Measurements from ENCODE around the gene DDX23.
"Not testable (repeated sequence)": the region's sequence is repeated elsewhere in the genome, so short reads cannot be mapped to it uniquely, and the experiment has no call there.

Gene DDX23

DNA sequence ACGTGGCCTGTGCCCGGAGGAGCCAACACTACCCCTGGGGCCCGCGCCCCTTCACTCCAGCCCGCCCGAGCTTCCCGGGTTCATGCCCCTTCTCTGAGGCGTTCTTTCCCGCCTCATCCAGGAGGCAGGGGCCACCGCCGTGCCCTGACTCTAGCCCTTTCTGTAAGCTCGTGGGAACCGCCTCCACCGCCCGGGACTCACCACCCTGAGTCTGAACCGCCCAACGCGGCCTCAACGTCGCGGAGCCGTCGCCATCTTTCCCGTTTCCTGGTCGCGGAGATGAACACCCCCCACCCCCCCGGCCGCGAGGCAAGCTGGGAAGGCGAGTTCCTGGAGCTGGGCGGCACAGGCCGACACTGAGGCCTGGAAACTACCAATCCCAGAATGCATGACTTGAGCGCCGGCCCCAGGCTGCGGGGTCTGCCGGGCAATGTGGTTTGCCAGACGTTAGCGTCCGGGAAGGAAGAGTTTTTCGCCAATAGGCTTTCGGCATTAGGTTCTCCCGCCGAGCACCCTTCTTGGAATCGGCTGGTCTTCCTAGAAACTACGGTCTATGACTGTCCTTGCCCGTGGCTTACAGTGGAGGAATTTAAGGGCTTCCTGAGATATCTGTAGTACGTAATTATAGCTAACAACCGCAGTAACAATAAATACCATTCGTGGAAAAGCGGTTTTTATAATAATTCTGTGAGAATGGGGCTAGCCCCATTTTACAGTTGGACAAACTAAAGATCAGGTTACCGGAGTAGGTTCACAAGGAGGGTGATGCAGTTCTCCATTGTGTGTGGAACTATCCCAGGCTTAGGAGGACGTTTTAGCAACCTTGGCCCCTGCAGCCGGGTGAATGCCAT is at the start of gene DDX23:
Gene DDX23, minus strand, starts transcription at position 281 of the 851 bp plus-strand sequence. CDS start 6,381 bp downstream, outside the sequence.
- DNase-seq (ENCODE audit: low read depth in 3 of 3, low spot score in 1 of 3), result peak; percentile 73 to 80 (median 78)

DNA sequence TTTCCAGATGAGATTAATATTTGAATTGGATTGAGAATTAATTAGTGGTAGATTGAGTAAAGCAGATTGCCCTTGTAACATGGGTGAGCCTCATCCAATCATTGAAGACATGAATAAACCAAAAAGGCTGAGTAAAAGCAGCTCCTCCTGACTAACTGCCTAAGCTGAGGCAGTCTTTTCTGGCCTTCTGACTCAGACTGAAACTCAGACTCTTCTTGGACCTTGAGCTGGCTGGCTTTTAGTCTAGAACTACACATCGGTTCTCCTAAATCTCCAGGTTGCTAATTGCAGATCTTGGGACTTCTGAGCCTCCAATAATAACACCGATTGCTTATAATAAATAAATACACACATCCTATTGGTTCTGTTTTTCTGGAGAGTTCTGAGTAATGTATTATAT is 49.3 kb upstream of the DDX23 start:
- DNase-seq (ENCODE audit: low read depth in 3 of 3, low spot score in 1 of 3), result no peak

DNA sequence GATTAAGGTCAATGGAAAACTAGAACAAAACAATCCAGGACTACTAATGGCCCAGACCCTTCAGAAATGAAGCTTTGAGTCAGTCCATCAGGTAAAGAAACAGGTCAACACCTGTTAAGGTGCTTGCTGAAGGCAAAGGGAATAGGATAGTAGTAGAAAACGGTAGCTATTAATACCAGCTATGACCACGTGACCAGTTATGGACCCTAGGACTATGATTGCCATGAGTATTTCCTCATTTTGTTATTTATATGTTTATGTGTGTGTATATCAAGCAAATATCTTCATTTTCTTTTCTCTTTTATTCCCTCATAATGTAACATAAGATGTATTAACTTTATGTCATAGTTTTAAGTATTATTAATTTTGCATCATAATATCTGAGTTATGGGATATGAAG is 47.7 kb upstream of the DDX23 start:
- no peak for DNase-seq (ENCODE audit: low read depth in 3 of 3, low spot score in 1 of 3)

DNA sequence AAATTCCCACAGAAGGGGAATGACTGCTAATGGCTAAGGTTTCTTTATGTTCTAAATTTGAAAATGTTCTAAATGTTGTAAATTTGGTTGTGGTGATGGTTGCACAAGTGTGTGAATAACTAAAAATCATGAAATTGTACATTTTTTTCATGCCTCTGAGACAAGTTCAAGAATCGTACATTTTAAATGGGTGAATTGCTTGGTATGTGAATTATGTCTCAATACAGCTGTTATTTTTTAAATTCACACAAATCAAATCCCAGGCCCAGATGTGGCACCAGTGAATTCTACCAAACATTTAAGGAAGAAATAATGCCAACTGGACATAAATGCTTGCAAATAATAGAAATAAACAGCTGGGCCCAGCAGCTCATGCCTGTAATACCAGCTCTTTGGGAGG is 42.3 kb upstream of the DDX23 start:
- DNase-seq (ENCODE audit: low read depth in 3 of 3, low spot score in 1 of 3), result no peak

DNA sequence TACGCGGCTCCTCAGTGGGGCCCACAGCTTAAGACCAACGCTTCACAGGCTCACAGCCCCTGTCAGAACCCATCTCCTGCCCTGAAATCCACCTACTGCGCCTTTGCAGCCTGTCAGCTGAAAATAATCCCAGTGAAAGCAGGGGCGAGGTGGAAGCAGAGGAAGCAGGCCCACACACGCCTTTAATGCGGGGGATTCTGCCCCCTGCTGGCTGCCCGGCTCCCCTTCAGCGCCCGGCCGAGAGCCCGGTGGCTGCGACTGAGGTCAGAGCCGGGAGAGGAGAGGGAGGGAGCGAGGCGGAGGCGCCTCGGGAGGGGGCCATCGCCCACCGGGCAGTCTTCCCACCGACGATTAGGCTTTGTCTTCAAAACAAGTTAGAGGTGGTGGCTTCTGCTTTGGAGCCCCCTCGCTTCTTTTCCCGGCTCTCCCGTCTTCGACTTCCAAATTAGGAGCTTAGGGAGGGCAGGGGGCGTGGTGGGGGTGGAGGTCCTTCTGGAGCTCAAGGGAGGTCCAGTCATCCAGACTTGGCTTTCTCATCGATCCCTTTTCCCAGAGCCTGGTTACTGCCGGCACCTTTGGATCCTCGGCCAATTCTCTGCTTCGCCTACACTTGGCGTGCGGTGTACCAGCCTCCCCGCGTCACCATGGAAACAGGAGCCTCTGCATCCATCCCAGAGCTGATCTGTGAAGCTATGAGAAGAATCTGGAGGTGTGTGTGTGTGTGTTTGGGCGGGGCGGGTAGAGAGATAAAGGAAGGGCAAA is 38.9 kb upstream of the DDX23 start:
- peak; percentile 26 to 71 (median 50) for DNase-seq (ENCODE audit: low read depth in 3 of 3, low spot score in 1 of 3)

DNA sequence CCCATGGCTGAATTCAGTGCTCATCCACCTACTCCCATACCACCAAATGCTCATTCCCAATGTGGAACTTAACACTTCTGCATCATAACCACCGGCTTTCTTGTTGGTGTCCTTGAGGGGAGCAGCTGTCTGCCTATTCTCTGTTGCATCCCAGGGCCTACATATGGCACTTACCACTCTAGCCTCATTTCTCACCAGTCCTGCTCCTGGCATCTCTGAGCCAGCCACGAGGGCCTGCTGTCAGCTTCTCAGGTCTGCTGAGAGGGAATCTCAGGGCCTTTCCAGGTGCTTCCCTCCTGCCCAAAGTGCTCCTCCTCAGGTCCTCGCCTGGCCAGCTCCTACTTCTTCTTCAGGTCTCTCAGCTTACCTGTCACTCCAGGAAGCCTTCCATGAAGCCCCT is 37.7 kb upstream of the DDX23 start:
- no peak for DNase-seq (ENCODE audit: low read depth in 3 of 3, low spot score in 1 of 3)

DNA sequence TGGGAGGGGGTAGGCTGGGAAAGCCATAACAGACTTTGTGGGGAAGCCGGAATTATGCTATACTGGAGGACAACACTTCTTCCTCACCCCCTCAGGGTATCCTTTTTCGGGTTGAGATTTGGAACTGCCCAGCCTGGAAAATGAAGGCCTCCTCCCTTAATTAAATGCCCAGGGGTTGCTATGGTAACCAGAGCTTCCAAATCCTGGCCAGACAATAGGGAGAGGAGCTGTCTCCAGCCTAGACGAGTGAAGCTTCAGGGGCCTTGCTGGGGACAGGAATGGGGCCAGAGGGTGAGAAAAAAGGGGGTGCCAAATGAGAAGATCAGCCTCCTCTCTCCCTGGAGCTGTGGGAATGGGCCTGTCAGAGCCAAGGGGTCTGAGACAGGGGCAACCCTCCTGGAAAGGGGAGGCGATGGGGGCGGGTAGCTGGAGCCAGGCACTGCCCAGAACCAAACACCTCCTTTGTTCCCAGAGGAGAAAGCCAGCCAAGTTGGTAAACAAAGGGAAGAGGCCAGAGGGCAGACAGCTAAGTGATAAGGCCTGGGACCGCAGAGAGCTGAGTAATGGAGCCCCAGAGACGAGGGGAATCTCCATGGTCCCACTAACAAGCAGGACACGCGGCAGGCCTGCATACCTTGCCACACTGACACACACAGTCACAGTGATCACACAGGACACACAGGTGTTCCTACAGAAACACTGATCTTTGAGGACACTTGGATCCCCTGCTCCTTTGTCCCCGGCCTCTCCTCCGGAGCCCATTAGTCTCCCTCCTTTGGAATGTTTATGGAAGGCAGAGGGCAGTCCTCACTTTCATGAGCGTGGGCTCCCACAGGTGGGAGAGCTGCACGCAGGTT is 31.6 kb upstream of the DDX23 start:
- DNase-seq (ENCODE audit: low read depth in 3 of 3, low spot score in 1 of 3), result no peak

DNA sequence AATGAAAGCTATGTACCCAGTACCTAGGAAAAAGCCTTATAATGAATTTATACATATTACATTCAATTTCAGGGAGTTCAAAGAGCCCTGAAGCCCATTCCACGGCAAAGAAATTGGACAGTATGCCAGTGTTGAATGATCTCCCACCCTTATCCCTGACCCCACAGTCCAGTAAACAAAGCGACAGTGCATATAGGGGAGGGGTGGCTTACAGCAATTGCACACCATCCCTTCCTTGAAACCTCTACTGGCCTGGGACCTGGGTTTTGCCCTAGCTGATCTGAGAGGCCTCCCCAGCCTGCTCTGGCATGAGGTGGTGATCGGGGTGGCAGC is 31.0 kb upstream of the DDX23 start:
- DNase-seq (ENCODE audit: low read depth in 3 of 3, low spot score in 1 of 3), result no peak

DNA sequence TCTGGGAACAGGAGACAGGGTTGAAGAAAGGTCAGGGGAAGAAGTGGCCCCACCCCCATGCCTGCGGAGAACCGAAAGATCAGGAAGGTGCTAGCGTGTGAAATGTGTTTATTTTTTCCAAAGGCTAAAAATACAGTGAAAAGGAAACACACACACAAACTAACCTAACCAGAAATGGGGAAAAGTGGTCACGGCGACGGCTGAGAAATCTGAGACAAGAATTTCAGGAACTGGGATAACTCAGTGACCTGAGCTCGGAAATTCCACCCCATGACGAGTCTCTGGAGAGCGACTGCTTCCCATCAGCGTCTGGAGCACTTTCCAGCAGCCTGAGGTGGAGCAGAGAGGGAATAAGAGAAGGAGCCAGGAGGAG is 30.3 kb upstream of the DDX23 start:
- no peak for DNase-seq (ENCODE audit: low read depth in 3 of 3, low spot score in 1 of 3)

DNA sequence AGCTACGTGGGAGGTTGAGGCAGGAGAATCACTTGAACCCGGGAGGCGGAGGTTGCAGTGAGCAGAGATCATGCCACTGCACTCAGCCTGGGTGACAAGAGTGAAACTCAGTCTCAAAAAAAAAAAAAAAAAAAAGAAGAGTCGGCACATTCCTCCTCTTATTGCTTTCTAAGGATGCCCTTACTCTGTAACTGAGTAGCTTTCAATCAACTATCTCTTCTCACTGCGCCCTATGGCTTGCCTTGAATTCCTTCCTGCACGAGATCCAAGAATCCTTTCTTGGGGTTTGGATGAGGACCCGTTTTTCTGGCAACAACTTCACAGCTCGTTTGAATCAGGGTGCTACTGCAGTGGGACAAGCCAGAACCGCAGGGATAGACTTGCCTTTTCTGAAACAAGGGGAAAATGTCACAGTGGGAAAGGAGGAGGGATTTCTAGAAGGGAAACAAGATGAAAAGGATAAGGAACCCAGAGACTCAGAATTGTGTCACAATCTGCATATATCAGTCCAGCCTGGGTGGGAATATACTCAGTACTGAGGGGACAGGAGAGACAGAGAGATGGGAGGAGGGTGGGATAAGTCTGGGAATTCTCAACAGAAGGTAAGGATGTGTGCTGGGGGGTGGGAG is 29.8 kb upstream of the DDX23 start:
- no peak for DNase-seq (ENCODE audit: low read depth in 3 of 3, low spot score in 1 of 3)

DNA sequence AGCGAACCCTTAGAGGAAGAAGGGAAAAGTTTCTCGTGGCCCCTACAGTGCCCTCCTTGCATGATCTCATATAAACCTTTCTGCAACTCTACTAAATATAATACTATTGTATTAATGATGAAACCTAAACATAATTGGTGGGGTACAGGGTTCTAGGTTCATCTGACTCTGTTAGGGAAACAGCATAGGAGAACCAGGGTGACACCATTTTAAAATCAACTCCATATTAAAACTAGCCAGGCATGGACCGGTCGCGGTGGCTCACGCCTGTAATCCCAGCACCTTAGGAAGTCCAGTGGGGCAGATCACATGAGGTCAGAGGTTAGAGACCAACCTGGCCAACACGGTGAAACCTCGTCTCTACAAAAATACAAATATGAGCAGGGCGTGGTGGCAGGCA is 28.7 kb upstream of the DDX23 start:
- no peak for DNase-seq (ENCODE audit: low read depth in 3 of 3, low spot score in 1 of 3)

DNA sequence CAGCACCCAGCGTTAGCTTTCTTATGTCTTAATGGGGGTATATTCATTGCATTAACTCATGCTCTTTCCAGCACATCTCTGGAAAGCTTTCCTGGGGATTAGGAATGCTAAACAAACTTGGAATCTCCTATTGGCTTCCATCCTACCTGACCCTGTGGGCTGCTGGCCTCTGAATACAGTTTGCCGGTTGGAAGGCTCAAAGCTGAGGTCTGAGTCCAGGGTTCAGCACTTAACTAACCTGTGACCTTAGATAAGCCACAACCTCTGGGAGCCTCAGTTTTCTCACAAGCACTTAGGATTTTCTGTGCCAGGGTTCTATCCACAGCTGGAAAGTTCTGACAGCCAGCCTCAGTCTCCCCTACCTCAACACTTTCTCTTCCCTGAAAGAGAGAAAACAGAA is 26.6 kb upstream of the DDX23 start:
- no peak for DNase-seq (ENCODE audit: low read depth in 3 of 3, low spot score in 1 of 3)

DNA sequence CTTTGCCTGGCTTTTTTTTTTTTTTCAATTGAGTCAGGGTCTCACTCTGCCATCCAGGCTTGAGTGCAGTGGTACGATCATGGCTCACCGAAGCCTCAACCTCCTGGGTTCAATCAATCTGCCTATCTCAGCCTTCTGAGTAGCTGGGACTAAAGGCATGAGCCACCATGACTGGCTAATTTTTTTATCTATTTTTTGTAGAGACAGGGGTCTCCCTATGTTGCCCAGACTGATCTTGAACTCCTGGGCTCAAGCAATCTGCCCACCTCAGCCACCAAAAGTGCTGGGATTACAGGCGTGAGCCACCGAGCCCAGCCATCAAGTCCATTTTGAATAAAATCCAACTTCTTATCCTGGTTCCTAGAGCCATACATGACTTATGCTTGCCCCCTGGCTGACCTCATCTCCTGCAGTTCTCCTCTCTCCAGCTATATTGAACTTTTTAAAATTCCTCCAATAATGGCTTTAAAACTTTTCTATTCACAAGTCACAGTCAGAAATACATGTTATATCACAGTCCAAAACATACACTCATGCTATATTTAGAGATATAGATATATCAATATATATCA is 24.1 kb upstream of the DDX23 start:
- no peak for DNase-seq (ENCODE audit: low read depth in 3 of 3, low spot score in 1 of 3)

DNA sequence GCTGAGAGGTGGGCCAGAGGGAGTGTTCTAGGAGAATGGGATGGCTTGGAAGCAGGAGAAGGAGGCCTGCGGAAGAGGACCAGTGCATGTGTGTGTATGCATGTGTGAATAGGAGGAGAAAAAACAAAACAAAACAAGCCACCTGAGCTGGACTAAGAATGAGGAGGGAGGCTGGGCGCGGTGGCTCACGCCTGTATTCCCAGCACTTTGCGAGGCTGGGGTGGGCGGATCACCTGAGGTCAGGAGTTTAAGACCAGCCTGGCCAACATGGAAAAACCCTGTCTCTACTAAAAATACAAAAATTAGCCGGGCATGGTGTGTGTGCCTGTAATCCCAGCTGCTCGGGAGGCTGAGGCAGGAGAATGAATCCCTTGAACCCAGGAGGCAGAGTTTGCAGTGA is 21.6 kb upstream of the DDX23 start:
- not testable (repeated sequence) for DNase-seq (ENCODE audit: low read depth in 3 of 3, low spot score in 1 of 3)

DNA sequence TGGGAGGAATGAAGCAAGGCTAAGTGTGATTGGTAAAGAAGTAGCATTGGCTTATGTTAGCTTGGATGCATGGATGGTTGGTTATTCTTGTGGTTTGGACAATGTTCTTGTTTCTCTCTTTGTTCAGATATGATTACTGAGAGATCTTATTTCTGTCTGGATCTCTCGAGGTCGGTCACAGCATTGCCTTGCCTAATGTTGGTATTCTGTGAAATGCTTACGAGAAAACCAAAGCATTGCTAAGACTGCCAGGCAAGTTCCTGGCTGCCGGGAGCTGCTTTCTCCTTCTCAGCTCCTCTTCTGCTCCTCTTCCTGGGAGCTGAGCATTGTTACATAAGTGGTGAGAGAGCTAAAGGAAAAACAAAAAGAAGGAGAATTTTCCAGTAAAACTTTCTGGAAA is 21.1 kb upstream of the DDX23 start:
- DNase-seq (ENCODE audit: low read depth in 3 of 3, low spot score in 1 of 3), result no peak

DNA sequence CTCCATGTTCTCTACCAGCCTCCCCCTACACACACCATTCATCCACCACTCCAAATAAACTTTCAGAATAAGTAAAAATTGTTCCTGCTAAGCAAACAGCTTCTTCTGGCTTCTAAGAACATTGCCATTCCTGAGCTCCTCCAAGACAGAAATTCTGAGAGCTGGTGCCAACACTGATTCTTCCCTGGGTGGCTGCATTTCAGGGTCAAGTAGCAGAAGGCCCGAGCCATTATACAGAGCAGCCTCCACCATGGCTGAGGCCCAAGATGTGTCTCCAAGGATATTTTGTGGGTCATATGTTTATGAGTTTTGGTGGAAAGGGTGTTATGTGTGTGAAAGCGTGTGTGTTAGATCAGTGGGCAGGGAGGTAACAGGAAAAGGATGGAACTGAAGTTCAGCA is 17.2 kb upstream of the DDX23 start:
- no peak for DNase-seq (ENCODE audit: low read depth in 3 of 3, low spot score in 1 of 3)

DNA sequence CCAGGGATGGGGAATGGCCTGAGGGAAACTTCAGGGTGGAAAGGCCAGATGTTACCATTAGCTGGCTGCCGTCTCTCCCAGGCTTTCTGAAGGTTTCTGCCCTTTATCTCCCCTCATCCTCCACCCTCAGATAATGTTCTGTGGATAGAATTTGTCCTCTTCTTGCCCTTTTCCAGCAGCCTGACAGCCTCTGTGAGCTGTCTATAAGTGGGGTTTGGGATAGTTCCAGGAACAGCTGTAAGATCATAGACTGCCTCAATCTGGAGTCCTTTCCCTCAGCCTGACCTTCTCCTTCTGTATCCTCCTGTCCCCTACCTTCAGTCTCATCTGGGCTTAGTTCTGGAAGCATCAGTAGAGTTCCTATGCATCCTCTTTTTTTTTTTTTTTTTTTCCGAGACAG is 16.5 kb upstream of the DDX23 start:
- no peak for DNase-seq (ENCODE audit: low read depth in 3 of 3, low spot score in 1 of 3)

DNA sequence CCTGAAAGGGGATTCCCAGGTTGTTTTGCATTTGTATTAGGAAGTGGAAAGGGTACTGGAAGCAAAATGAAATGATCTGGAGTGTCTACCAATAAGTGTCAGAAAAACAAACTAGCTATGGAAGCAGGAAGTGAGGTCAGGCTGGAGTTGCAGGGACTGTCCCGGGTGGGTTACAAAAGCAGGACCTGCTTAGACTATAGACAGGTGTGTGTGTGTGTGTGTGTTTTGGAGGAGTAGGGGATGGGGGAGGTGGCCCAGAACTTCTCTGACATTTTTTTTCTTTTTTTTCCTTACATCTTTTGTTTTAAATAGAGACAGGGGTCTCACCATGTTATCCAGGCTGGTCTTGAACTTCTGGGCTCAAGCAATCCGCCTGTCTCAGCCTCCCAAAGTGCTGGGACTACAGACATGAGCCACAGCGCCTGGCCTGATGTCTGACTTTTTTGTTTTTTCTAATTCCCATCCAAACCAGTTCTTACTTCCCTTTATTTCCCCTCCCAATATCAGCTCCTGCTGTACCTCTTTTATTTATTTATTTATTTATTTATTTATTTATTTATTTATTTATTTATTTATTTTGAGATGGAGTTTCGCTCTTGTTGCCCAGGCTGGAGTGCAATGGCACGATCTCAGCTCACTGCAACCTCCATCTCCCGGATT is 14.2 kb upstream of the DDX23 start:
- peak in 1 of 3 donors; percentile 11 for DNase-seq (ENCODE audit: low read depth in 3 of 3, low spot score in 1 of 3)

DNA sequence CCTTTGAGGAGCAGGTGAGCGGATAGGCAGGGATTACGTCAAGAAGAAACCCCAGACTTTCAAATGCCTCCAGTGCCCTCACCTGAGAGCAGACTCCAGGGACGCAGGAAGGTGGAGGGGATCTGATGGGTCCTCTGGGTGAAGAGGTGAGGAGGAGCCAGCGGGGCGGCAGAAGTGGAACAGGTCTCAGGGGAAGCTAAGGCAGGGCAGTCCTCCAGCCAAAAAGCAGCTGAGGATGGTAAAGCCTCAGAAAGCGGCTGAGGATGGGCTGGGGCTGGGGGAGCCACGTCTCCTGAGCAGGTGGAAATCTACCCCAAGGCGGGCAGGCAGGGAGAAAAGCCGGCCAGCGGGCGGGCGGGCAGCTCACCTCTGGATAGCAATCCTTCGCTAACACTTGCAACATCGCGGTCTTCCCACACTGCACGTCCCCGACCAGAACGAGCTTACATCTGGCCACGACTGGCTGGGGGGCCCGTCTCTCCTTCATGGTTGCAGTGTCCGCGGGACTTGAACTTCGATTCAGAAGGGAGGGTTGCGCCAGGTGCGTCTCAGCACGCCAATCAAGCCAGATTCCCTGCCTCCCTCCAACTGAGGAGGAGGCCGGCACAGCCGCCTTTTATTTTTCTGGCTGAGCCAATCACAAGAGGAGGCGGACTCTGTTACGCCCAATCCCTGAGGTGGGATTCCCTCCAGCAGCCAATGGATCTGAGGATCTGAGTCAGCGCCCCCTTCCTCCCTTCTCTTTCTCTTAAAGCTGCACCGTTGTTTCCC is 13.5 kb upstream of the DDX23 start, which contains the start of gene RND1:
Gene RND1, minus strand, starts transcription at position 590 of the 771 bp plus-strand sequence. Its CDS starts 103 bp downstream, at position 487.
- peak; percentile 60 to 71 (median 70) for DNase-seq (ENCODE audit: low read depth in 3 of 3, low spot score in 1 of 3)
